HG03135 (cell line): ENCODE results near the gene PADI6.
"Not testable (repeated sequence)": the region's sequence is repeated elsewhere in the genome, so short reads cannot be mapped to it uniquely, and the experiment has no call there.

Experiments
- ATAC-seq: cut with Tn5 transposase; IDR thresholded peaks from one replicate; pipeline ENCODE4 v1.9.1; 2021; ENCODE audit warnings: mild to moderate bottlenecking, moderate library complexity; ENCODE audit not compliant: unreplicated experiment

The PADI6 gene

DNA sequence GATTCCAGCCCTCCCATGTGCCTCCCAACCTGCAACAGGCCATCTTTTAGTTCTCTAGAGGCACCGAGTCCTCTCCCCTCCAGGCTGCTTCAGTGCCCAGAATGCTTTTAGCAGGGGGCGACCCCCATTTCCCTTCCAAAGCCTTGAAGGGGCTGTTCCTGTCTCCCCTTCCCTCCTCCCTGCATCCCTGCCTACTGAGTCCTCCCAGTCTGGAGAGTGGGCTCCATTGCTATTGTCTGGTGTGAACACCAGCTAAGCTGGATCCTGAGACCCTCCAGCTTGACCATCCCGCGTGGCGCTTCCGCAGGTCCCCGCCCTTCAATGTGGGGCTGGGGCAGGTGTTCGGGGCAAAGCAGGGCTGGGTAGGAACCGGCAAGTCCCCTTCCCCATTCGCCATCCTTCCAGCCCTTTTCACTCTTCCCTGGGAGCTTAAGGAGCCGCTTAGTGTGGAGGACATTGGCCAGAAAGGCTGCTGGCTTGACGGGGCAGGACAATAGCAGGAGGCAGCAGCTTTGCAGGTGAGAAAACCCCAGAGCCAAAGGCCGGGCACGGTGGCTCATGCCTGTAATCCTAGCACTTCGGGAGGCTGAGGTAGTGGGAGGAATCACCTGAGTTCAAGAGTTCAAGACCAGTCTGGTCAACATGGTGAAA is 32.2 kb downstream of the PADI6 start:
- no peak for ATAC-seq

DNA sequence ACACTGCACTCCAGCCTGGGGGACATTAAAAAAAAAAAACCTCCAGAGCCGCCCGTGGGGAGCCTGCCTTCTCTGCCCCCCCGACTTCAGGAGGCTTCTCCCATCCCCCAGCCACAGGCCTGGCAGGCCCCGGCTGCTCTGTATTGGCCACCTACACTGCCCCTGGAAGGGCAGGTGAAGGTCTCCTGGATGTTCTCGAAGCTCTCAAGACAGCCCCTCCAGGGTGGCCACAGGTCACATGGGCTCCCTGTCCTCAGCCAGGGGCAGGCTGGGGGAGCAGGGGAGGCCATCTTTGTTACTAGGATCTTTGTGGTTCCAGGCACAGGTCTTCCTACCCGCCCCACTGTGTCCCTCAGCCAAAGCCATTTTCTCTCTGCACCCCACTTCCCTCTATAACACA is 32.8 kb downstream of the PADI6 start:
- ATAC-seq: no peak

DNA sequence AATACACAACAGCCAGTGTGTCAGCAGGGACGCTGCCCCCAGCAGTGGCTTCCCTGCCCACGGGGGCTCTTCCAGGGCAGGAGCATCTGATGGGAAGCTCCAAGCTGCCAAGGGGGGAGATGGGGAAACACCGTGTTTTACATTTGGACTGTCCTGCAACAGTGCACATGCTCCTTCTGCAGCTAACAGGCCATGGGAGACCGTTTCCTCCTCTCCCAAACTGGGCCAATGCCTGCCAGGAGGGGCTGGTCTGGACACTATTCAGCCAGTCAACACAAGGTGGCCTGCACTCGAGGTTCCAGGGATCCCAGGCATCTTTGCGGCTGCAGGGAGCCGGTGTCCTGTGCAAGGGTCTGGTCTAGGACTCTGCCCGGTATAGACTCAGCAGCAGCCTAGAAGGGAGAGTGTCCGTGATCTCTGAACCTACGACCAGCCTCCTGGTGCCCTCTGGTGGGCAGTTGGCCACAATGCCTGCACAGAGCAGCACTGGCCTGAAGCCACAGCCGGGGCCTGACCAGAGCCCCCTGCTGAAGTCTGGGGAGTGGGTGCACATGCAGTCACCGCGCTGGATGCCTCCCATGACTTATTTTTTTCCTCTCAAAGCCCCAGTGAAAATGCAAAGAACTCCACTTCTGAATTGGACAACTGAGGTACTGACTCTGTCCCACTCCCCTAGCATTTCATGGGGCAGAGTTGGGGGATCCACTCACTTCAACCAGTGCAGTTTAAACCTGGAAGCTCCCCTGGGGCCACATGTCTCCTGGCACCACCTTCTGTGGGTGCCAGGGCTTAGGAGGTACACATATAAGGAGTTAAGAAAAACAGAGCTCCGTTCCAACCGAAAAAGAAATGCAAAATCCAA is 34.1 kb downstream of the PADI6 start:
- ATAC-seq: no peak

DNA sequence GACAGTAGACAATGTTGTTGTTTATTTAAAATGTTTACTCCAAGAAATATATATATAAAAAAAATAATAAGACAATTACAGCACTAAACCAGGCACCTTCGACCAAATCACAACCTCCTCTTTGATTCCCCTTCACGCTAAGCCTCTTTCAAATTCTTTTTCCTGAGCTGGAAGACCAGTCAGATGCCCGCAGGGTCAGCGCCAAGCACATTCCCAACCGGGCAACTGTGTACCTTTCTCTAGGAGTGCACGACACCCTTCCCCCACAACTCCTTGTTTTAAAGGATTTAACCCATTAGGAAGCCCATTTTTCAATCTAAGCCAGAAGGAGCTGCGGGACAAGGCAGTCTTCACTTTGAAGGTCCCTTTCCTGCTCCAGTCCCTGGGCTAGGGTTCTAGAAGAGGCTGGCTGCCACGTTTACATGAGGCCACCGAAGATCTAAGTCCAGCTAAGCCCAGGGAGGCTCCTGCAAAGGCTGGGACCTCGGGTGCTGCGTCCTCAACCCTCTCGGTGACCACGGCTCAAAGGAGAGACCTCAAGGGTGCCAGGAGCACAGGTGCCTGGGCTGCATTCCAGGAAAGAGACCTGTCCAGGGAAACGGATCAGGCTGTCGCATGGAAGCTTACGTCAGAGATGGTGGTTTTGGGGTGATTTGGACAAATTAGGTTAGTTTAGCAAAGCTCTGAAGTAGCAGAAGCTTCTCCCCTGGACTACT is 34.9 kb downstream of the PADI6 start:
- not testable (repeated sequence) for ATAC-seq

DNA sequence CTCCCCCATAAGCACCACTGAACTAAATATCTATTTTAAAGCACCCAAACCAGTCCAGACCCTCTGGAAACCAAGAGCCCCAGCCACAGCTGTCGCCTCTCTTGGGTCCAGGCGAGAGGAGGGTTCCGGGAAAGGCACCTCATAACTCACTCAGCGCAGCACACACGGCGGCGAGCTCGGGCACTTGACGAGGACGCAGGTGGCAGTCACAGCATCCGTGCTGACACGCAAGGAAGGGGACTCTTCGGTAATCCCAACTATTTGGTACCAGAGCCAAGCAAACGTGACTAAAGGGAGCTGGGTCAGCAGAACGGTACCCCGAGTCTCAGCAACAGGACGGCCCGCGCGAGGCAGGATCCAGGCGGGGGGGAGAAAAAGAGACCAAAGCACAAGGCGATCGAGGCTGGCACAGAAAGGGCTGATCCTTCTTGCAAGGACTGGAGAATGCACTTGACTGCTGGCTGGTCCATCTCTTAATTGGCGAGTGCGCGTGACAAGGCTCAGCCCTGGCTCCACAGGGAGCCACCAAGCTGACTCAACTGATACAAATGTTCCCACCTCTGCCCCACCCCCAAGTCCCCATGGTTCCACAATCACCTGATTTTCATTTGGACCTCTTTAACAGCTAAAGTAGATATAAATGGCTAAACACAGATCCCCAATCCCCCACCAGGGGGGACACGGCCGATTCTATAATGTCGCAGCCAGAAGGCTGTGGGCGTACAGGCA is 36.0 kb downstream of the PADI6 start:
- ATAC-seq: not testable (repeated sequence)

DNA sequence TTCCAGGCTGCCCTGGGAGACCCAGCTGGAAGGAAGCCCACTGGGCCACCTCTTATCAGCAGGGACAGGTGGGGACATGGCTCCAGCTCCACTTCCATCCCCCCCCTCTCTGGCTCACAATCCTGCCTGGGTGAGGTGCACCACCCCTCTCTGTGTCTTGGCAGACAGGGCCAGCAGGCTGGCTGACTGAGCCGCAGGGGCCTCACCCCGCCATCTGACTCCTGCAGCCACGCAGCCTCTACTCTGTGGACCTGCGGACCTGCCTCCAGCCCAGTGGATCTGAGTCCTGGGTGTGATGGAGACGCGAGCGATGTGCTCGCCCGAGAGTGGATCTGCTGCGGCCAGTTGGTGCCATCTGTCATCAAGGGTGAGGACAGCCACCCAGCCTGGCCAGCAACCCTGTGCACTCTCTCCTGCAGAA is 37.4 kb downstream of the PADI6 start:
- no peak for ATAC-seq

DNA sequence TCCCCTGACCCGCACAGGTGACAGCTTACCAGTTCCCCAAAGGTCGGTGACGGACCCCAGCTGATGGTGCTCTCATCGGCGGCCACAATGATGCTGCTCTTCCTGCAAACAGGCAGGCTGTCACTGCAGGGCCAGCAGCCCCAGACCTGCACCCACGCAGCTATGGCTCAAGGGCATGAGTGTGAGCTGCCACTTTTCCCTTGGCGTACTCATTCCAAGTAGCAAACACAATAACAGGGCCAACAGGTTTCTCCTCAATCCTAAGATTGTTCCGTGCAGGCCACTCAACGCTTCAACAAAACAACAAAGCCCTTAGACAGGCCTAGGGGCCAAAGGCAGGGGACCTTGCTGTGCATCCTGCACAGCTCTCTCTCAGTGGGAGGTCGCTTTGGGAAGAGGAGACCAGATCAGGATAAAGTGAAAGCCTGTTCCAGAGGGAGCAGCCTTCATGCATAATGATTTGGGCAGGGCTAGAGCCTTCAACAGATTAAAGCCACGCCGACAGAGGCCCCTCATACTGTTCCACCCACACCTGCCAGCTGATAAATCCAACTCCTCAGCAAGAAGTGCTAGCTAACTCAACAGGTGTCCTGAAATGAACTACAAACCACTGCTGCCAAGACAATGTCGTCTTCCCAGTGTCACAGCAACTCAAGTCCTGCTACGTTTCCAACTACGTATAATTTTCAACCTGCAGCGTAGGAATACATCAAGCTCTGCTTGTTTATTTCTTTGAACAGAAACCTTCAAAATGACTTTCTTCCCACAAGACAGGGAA is 40.3 kb downstream of the PADI6 start:
- no peak for ATAC-seq

DNA sequence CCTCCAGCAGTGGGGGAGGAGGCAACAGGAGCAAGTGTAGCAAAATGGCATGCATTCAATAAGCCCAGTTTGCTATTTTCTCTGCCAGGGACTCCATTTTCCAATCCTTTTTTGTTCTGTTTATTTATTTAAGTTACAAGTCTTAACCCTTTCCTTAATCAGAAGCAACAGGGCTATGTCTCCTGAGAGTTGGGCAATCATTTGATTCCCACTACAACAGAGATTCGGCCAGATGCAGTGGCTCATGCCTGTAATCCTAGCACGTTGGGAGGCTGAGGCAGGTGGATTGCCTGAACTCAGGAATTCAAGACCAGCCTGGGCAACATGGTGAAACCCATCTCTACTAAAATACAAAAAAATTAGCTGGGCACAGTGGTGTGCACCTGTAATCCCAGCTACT is 42.0 kb downstream of the PADI6 start:
- no peak for ATAC-seq

DNA sequence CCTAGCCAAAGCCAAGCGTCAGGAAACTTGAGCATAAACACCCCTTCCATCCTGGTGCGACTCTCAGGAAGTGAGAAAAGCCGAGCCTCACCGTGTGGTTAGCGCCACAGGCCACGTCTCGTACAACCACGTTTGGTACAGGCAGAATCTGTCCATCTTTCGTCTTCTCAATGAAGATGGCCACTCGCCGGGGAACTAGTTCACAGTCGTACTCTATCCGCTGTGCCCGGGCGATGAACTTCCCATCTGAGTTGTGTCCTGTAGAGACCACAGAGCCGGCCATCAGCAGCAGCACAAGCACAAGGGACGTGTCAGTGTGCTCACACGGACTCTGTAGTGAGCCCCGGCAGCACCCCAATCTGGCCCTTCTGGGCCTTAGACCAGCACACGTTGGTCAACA is 44.4 kb downstream of the PADI6 start:
- no peak for ATAC-seq

DNA sequence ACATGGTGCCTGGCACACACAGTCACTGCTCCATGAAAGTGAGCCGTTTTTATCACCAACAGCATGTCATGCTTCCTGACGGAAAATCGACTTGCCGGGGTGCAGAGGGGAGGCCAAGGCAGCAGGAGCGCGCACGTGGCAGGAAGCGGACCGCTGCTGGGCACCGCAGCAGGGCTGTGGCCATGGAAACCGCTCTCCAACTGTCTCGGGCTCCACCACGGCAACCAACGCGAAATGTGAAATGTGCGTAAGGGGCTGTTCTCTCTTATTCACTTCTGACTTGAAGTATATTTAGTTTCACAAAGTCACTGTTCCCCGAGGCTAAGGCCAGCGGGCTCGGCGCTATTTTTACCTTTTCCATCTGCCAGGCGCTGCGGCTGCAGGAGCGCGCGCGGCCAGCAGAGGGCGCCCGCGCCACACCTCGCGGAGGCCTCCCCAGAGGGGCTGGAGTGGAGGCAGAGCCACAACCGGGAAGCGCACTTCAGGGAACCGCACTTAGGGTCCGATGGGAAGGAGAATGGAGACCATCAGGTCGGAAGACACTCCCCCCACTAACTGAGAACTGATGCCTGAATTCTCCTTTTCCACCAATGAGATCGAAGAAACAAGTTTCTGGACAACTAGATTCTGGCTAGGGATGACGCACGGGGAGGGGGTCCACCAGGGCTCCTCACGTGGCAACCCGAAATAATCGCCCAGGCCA is 47.8 kb downstream of the PADI6 start:
- ATAC-seq: no peak

DNA sequence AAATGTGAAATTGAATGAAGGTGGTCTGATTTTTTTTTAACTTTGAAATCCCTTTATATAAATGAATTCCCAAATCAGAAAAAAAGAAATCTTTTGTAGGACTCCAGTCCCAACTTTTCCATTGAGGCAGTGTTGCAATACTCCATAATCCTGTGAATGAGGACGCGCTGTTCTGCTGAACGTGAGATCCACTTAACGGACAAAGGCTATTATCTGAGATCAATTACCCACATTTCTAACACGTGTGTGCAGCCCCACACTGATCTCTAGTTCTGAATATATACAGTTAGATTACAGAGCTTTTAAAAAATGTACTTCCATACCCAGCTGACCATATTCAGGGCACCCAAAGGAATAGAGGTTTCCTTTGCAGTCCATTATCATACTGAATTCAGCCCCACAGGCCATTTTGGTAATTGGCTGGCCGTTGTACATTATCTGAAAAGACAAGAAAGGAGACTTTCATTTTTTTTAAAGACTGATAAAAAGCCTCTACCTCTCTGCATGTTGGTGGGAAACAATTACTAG is 48.5 kb downstream of the PADI6 start:
- no peak for ATAC-seq

DNA sequence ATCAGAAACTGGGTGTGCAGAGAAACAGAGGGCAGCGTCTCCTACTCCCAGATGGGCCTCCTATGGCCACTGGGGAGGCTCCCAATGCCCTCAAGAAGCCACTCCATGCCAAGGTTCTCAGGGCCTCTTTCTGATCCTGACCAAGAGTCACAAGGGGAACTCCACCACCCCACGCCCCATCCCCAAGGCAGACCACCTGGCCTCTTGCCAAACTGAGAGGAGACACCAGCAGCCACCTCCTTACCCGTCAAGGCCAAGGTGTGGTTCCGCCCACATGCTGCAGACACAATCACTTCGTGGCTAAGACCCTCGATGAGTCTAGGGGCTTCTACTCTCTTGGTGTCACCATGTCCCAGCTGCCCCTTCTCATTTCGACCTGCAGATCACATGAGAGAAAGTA is 50.5 kb downstream of the PADI6 start:
- no peak for ATAC-seq

DNA sequence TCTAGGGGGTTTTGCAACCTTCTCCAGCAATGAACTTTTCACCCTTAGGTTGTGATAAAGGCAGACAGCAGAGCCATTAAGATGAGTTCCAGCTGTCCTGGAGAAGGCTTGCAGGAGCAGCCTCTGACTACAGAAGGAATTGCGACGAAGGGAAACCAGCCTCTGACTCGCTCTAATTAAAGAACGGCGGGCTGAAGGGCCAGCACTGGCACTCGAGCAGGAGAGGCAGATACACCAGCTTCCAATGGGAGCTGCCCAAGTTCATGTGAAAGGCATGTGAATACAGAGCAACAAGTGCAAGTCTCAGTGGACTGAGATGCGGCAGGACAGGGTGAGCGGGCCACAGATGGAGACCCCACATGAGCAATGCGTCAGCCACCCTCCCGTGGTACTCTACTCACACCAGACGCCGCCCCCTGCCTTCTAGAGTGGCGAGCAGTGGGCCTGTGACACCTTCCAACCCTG is 51.8 kb downstream of the PADI6 start:
- no peak for ATAC-seq

DNA sequence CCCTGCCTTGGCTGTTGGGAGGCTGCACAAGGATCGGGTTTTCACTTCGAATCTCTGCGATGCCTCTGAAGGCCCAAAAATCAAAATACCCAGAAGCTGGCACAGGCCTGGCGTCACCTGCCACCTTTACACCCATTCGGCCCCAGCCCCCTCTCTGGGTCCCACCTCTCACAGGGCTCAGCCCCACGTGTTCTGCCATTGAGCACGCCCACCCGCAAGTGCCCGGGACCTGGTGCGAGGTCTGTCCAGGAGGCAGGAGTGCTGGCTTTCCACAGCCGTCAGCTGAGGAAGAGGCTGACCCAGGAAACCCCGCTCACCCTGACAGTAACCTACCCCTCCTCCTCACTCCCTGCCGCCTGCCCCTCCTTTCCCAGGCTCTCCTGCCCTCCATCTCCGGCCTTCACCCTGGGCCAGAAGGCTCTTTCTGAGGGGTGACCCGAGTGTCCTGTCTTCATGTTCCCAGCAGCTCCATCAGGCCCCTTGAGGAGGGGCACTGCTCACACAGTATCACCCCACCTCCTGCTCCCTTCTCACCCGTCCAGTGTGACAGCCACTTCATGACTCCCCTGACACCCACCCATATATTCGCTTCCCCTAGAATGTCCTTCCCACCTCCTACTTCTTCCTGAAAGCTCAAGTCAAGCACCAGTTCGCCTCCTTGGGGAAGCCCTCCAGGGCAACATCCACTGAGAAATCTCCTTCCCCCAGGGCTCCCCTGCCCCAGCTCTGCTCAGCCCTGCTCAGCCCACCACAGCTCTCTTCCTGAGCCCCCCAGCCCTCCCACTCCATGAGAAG is 54.0 kb downstream of the PADI6 start:
- ATAC-seq: no peak

DNA sequence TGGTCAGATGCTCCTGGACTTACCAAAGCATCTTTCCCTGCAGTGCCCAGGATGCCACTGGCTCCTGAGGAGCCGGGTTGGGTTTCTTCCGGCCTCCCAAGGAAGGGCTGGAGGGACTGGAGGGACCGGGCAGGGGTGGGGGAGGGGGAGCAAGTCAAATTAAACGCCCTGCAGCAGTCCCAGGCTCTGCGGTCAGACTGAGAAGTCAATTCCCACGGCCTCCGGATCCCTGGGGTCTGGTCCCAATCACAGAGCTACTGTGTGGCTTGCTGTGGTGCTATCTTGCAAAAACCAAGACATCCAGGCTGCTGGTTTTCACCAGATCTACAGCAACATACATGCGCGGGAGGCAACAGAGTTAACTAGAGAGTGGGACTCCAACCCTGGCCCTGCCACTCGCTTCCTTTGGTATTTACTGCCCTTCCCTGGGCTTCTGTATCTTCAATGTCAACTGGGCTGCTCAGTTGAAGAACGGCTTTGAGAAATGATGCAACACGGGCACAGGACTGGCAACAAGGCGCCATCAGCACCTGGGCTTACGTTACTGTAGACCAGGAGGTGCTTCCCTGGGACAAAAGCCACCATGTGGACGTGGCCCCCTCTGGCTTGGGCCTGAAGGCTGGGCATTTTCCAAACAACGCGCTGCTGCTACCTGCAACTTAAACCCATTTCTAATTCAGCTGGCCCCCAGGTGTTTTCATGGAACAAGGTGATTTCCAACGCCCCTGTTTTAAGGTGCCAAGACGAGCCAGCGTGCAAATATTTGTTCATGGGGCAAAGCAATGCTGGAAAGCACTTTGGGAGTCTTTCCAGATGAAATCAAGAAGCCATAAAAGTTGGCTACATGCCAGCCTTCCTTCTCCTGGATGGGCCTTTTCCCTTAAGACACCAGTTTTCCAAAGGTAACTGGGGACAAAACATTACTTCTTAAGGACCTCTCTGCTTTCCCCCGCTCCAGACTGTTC is 56.0 kb downstream of the PADI6 start:
- no peak for ATAC-seq

DNA sequence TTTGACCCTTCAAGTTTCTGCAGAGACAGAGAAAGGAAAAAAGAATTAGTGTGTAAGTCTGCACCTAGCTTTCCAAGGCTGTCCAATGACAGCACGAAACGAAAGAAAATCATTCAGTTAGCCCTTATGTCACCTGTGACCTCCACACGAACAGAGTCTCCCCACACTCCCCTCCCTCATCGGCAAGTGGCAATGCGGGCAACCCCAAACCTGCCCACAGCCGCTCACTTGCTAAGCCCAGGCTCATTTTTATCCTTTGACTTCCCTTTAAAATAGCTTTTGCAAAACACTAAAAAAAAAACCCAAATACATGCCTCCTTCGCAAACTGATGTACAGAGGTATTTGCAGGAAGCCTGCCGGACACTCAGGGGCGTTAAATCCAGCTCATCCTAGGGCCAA is 57.2 kb downstream of the PADI6 start:
- ATAC-seq: no peak

DNA sequence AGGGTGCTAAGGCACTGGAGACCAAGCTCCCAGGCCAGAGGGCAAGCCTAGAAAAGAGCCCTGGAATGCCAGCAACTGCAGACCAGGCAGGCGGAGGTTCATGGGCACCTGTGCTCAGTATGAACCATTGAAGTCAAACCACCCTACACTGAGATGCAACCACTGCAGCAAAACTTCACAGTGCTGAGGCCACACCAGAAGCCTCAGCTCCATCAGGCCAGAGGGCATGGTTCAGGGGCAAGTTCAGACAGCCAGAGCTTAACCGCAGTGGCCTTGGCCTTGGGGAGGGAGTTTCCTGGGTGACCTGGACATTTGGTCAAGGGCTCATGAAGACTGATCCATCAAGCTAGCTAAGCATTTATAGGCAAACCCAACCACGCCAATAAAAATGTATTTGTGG is 60.4 kb downstream of the PADI6 start:
- ATAC-seq: no peak
